Fibroblast of peridontal ligament (primary cell): Measurements from ENCODE around the gene NPTXR.
A peak's percentile ranks its signal among the peaks of the same experiment; 100 is the strongest.
"Not testable (repeated sequence)": the region's sequence is repeated elsewhere in the genome, so short reads cannot be mapped to it uniquely, and the experiment has no call there.

Experiments
- DNase-seq: peaks from one replicate; pipeline ENCODE4 v3.0.0-alpha.2; 2010; ENCODE audit errors: extremely low read depth

NPTXR gene

GRCh38 chr22:38832005-38832978, 11.5 kb downstream of the NPTXR start:
- DNase-seq, result no peak

- DNase-seq, result peak; percentile 36
Measured at GRCh38 chr22:38831166-38831945, 12.5 kb downstream of the NPTXR start.

DNA sequence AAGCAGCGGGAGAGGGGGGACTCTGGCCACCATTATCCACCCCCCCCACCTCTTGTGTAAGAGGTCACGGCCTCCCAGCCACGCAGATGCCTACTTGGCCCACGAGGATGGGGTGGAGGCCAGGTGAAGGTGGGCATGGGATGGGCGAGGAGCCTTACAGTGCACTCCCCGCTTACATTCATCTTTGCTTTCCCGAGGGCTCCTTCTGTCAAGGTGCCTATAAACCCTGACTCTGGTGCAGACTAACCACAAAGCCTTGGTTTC, 13.1 kb downstream of the NPTXR start:
- DNase-seq, result no peak

DNA sequence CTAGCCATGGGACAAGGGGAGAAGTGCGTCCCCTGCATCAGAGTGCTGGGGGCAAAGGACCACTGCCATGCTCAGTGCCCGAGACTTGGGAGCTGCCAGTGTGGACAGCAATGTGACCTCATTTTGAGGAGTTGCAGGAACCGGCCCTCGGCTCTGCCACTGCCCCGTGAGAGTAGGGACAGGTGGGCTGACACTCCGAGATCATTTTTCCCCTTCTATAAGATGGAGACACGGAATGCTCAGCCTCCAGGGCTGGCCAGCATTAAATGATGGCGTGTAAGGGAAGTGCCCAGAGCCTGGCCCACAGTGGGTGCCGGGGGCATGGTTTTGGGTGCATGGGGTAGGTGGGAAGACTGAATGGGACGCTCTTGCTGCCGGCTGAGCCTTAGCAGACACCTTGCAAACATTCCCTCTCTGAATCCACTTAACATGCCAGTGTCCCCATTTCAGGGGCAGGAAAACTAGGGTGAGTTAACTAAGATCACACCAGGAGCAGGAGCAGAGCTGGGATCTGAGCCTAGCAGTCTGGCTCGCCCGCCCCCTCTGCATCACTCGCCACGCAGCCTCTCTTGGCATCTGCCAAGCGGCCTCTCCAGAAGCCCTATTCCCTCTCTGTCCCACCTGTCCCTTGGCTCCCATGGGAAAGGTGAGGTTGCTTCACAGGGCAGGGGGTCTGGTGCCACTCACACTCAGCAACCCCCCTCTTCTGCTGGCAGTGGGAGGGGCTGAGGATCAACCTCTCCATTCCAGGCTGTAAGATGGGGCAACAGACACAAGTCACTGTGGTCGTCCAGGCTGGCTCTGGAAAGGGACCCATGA, 13.6 kb downstream of the NPTXR start:
- DNase-seq, result no peak

DNA sequence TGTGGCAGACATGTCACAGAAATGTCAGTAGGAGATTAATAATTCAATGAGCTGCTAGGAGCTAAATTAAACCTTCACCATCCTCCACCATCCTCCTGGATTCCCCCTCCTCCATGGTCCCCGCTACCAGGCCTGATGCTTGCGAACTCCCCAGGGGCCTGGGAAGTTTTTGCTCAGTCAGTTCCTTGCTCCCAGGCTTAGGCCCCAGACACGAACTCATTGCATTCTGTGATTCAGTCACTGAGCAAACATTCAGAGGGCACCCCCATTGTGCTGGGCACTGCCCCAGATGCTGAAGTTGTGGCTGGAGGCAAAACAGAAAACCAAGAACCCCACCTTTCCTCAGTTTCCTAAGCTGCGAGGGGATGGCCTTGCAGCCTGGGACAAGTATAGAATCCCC, 14.3 kb downstream of the NPTXR start:
- DNase-seq, result no peak

- no peak for DNase-seq
Measured at GRCh38 chr22:38828616-38829205, 15.1 kb downstream of the NPTXR start.

GRCh38 chr22:38828191-38828590, 15.6 kb downstream of the NPTXR start:
- no peak for DNase-seq

GRCh38 chr22:38827510-38827909, 16.3 kb downstream of the NPTXR start:
- DNase-seq, result no peak

DNA sequence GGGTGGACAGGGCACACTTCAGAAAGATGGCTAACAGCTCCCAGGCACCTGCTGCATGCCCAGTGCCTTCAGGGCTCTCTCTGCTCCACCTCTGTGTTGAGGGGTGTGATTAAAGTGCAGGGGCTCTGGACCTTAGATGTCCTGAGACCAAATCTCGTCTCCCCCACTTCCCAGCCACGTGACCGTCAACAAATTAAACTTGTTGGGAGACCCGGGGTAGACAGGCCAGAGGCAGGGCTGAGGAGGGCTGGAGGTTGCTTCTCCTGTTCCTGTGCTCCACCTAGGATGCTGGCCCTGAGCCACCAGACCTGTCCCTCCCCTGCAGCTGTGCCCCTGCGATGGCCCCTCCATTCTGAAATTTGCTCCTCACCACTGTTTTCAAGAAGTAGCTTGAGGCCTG, 17.0 kb downstream of the NPTXR start:
- DNase-seq, result no peak

GRCh38 chr22:38826386-38826785, 17.4 kb downstream of the NPTXR start:
- DNase-seq, result no peak

DNA sequence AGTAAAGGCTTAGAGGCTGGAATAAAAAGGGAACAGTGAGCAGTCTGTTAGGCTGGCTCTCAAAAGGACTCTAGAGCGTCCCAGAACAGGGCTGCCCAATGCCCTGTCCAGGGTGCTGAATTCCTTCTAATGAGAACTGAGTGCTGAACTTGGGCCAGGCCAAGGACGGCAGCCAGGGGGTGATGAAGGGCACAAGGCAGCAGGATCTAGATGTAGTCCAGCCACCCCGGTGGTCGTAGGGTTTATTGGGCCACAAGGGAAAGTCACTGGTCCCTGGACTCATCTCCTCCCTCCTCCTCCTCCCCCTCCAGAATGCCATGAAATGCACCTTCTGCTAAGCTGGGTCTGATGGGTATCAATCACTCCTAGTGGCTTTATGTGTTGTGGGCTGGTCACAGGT, 19.2 kb downstream of the NPTXR start:
- peak; percentile 73 for DNase-seq

- no peak for DNase-seq
Measured at GRCh38 chr22:38823637-38824036, 20.2 kb downstream of the NPTXR start.

DNA sequence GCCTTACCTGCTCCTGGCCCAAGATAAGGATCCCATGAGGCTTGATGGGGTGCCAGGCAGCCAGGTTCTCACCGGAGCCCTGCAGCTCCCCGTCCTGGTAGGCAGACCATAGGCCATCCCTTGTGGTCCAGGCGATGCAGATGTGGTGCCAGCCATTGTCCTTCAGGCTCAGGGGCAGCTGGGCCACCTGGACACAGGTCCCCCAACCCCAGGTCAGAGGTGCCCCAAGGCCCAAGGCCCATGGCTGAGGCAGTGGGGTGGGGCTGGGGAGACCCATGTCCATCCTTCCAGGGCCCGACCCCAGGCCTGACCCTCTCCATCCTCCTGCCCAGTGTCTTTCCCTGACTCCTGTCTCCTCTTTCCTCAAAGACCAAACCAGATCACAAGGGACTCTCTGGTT, 20.8 kb downstream of the NPTXR start:
- no peak for DNase-seq

- DNase-seq, result no peak
Measured at GRCh38 chr22:38820020-38820419, 23.8 kb downstream of the NPTXR start.

GRCh38 chr22:38819387-38819940, 24.4 kb downstream of the NPTXR start:
- DNase-seq, result no peak

DNA sequence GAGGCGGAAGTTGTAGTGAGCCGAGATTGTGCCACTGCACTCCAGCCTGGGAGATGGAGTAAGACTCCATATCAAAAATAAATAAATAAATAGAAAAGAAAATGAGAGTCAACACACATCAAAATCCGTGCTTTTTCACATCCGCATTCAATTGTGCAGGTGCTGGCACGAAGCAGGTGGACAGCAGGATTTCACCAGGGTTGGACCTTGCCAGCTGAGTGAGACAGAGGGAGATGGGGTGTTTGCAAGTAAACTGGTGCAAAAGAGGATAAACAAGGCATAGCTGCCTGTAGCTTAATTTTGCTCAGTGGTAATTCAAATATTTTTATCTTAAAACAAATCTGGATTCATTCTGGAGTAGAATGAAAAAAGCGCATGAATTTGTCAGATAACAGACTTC, 26.6 kb downstream of the NPTXR start:
- DNase-seq, result no peak

DNA sequence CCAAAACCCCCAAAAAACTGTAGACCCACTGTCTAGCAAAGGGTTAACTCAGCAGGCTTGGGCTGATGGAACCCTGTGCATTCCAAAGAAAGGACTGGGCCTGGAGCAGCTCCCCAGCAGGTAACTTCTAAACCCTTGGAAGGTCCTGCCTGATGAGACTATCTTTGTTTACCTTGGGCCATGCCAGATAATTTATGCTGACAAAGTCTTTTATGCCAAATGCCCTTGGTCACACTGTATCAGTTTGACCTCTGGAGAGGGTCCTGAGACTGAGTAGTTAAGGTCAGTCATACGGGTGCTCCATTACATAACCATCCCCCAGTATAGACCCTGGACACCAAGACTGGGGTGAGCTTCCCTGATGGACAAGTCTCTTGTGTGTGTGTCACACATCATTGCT, 28.0 kb downstream of the NPTXR start:
- no peak for DNase-seq

DNA sequence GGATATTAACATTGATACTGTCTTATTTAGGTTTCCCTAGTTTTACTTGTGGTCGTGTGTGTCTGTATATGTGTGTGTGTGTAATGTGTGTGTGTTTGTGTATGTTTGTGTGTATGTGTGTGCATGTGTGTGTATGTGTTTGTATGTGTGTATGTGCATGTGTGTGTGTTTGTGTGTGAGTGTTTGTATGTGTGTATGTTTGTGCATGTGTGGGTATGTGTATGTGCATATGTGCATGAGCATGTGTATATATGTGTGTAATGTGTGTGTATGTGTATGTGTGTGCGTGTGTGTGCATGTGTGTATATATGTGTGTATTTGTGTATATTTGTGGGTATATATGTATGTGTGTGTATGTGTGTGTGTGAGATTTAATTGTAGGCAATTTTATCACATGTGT, 32.6 kb downstream of the NPTXR start:
- DNase-seq, result no peak

GRCh38 chr22:38805041-38805593, 38.7 kb downstream of the NPTXR start:
- not testable (repeated sequence) for DNase-seq

DNA sequence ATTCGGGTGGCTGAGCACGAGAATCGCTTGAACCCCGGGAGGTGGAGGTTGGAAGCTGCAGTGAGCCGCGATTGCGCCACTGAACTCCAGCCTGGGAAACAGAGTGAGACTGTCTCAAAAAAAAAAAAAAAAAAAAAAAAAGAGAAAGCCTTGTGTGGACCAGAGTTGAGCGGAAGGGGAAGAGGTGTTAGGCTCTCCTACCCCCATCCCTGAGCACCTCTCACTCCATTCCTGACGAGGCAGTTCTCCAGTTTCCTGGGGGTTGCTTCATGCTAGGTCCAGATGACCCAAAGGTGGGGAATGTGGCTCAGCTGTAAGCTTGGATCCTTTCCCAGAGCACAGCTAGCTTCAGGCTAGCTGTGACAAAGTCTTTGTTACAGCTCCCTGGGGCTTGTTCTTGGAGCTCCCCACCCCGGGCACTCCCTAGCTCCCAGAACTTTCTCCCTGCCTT, 41.1 kb downstream of the NPTXR start:
- DNase-seq, result peak; percentile 77
